A549 (cell line): Measurements from ENCODE around the gene MRPS5. TPM values are rescaled to one million over a fixed set of nuclear protein-coding genes. Genes with fewer than 3 reads are reported as not detected.

Experiments
- ATAC-seq, 2 experiments: fragments of 200-7000 bp in 1 of 2; fragments of >200 bp in 1 of 2; cut with Nextera tagmentation in 1 of 2; cut with Tn5 transposase in 1 of 2; 3 replicates each; pipeline versions ENCODE4 v1.8.0 to v1.9.1; 2018 to 2020; ENCODE audit warnings: mild to moderate bottlenecking in 1 of 2, moderate library complexity in 1 of 2
- CTCF ChIA-PET: fragments of 300-600 bp; sonication (Branson Sonifier 250); formaldehyde crosslinking; extraction: SDS; loops from one replicate; lab custom pipeline; 2021; ENCODE audit warnings: antibody characterized with exemption, inconsistent platforms; lab: Yijun Ruan, JAX
- POLR2A ChIA-PET: fragments of 350-600 bp; formaldehyde crosslinking; extraction: SDS; loops from one replicate; lab custom pipeline; 2021; ENCODE audit warnings: antibody characterized with exemption, inconsistent platforms; lab: Yijun Ruan, JAX
- DNase-seq, 2 experiments: peaks; one replicate each; pipeline versions ENCODE4 v3.0.0 to v3.0.0-alpha.2; 2011 to 2016; ENCODE audit warnings: low read depth in 1 of 2, low spot score in 1 of 2
- FAIRE-seq: peaks from 2 replicates; lab custom pipeline; 2011; peaks lifted over from hg19 to GRCh38; lab: Jason Lieb, UNC
- H3K27ac ChIP-seq, 2 experiments: fragments of >200 bp; sonication (Bioruptor Twin); formaldehyde crosslinking; 3 replicates each; pipeline ENCODE4 v1.5.1; 2016 to 2017
- H3K4me1 ChIP-seq: fragments of >200 bp; sonication (Bioruptor Twin); formaldehyde crosslinking; 3 replicates; pipeline ENCODE4 v1.6.1; 2016
- H3K4me2 ChIP-seq: fragments of >200 bp; sonication (Bioruptor Twin); formaldehyde crosslinking; 3 replicates; pipeline ENCODE4 v1.6.1; 2016
- H3K4me3 ChIP-seq: fragments of >200 bp; sonication (Bioruptor Twin); formaldehyde crosslinking; 3 replicates; pipeline ENCODE4 v1.5.1; 2016
- H3K9me3 ChIP-seq: fragments of >200 bp; sonication (Bioruptor Twin); formaldehyde crosslinking; 3 replicates; pipeline ENCODE4 v1.6.1; 2016
- ATOH8 ChIP-seq: fragments of 250-450 bp; sonication (Bioruptor Pico); IDR thresholded peaks from 2 replicates; pipeline ENCODE4 v1.5.0; 2020; ENCODE audit warnings: low read depth, mild to moderate bottlenecking, moderate library complexity
- BHLHE40 ChIP-seq: IDR thresholded peaks from 2 replicates; pipeline ENCODE4 v1.6.1; 2012; ENCODE audit warnings: low read depth, low read length, inconsistent platforms
- CBX8 ChIP-seq: fragments of 200-600 bp; sonication (generic); IDR thresholded peaks from 2 replicates; pipeline ENCODE4 v1.6.1; 2016
- CEBPB ChIP-seq, 2 experiments: fragments of >200 bp in 1 of 2; sonication (Bioruptor Twin) in 1 of 2; formaldehyde crosslinking in 1 of 2; IDR thresholded peaks; 2 replicates each; pipeline ENCODE4 v1.6.1; 2012 to 2016
- CHD2 ChIP-seq: fragments of 150-350 bp; IDR thresholded peaks from 2 replicates; pipeline ENCODE4 v1.6.1; 2014; ENCODE audit warnings: low read length; ENCODE audit not compliant: partially characterized antibody
- EHMT2 ChIP-seq: fragments of 200-600 bp; sonication (generic); IDR thresholded peaks from 2 replicates; pipeline ENCODE4 v1.6.1; 2016; ENCODE audit warnings: antibody characterized with exemption, low read depth, mild to moderate bottlenecking, moderate library complexity
- FOSL2 ChIP-seq, 2 experiments: fragments of 450-650 bp in 1 of 2; fragments of >200 bp in 1 of 2; sonication (Bioruptor Twin) in 1 of 2; formaldehyde crosslinking; IDR thresholded peaks; 2 replicates each; pipeline versions ENCODE4 v1.5.0 to v1.6.1; 2016 to 2020; ENCODE audit warnings: mild to moderate bottlenecking in 1 of 2, moderate library complexity in 1 of 2
- FOXS1 ChIP-seq: fragments of 250-450 bp; sonication (Bioruptor Pico); IDR thresholded peaks from 2 replicates; pipeline ENCODE4 v1.5.0; 2020; ENCODE audit warnings: mild to moderate bottlenecking, moderate library complexity
- GATA3 ChIP-seq: IDR thresholded peaks from 2 replicates; pipeline ENCODE4 v1.6.1; 2012; ENCODE audit warnings: borderline replicate concordance
- HEYL ChIP-seq: fragments of 250-450 bp; sonication (Bioruptor Pico); IDR thresholded peaks from 2 replicates; pipeline ENCODE4 v1.8.0; 2021; ENCODE audit warnings: mild to moderate bottlenecking, moderate library complexity
- HOXB5 ChIP-seq: fragments of 250-450 bp; sonication (Bioruptor Pico); IDR thresholded peaks from 2 replicates; pipeline ENCODE4 v1.5.0; 2020; ENCODE audit warnings: mild to moderate bottlenecking, moderate library complexity
- JUN ChIP-seq, 2 experiments: fragments of >200 bp; sonication (Bioruptor Twin); formaldehyde crosslinking; IDR thresholded peaks; 2 replicates in 1 of 2; 3 replicates in 1 of 2; pipeline ENCODE4 v1.6.1; 2016 to 2017
- JUNB ChIP-seq: fragments of >200 bp; sonication (Bioruptor Twin); formaldehyde crosslinking; IDR thresholded peaks from 2 replicates; pipeline ENCODE4 v1.6.1; 2016
- KDM1A ChIP-seq: fragments of 200-600 bp; sonication (generic); IDR thresholded peaks from 2 replicates; pipeline ENCODE4 v1.6.1; 2016; ENCODE audit warnings: low read depth, mild to moderate bottlenecking
- NPAS2 ChIP-seq: fragments of 250-450 bp; sonication (Bioruptor Pico); IDR thresholded peaks from 2 replicates; pipeline ENCODE4 v1.8.0; 2022; ENCODE audit warnings: mild to moderate bottlenecking, moderate library complexity, borderline replicate concordance
- NR3C1 ChIP-seq: fragments of >200 bp; sonication (Bioruptor Twin); formaldehyde crosslinking; IDR thresholded peaks from 3 replicates; pipeline ENCODE4 v1.6.1; 2017
- PHF8 ChIP-seq: fragments of 200-600 bp; sonication (generic); IDR thresholded peaks from 2 replicates; pipeline ENCODE4 v1.6.1; 2016; ENCODE audit warnings: low read depth, mild to moderate bottlenecking, antibody characterized with exemption, moderate library complexity, borderline replicate concordance
- POLR2AphosphoS2 ChIP-seq: conservative IDR thresholded peaks from 2 replicates; pipeline ENCODE4 v1.6.1; 2012; ENCODE audit warnings: low read length, improper control_type of control experiment, inconsistent platforms
- RAD21 ChIP-seq, 2 experiments: fragments of >200 bp in 1 of 2; sonication (Bioruptor Twin) in 1 of 2; formaldehyde crosslinking in 1 of 2; IDR thresholded peaks in 1 of 2; conservative IDR thresholded peaks in 1 of 2; 2 replicates in 1 of 2; 3 replicates in 1 of 2; pipeline ENCODE4 v1.6.1; 2012 to 2018; ENCODE audit warnings: inconsistent platforms in 1 of 2
- SMC3 ChIP-seq: fragments of >200 bp; sonication (Bioruptor Twin); formaldehyde crosslinking; IDR thresholded peaks from 3 replicates; pipeline ENCODE4 v1.6.1; 2018; ENCODE audit warnings: inconsistent platforms
- SREBF2 ChIP-seq: fragments of 450-650 bp; IDR thresholded peaks from 2 replicates; pipeline ENCODE4 v1.6.1; 2014; ENCODE audit warnings: mild to moderate bottlenecking, moderate library complexity
- TFCP2L1 ChIP-seq: fragments of 250-450 bp; sonication (Bioruptor Pico); IDR thresholded peaks from 2 replicates; pipeline ENCODE4 v1.5.0; 2021; ENCODE audit warnings: mild to moderate bottlenecking
- TP53 ChIP-seq: fragments of 250-450 bp; sonication (Bioruptor Pico); IDR thresholded peaks from 2 replicates; pipeline ENCODE4 v1.5.0; 2021; ENCODE audit warnings: mild to moderate bottlenecking, moderate library complexity
- ZC3H11A ChIP-seq: fragments of 450-650 bp; IDR thresholded peaks from 2 replicates; pipeline ENCODE4 v1.6.1; 2014; ENCODE audit warnings: antibody characterized with exemption, mild to moderate bottlenecking
- ZFP36 ChIP-seq: fragments of 450-650 bp; IDR thresholded peaks from 2 replicates; pipeline ENCODE4 v1.6.1; 2014; ENCODE audit warnings: borderline replicate concordance; ENCODE audit not compliant: partially characterized antibody
- ZSCAN20 ChIP-seq: fragments of 250-450 bp; sonication (Bioruptor Pico); IDR thresholded peaks from 2 replicates; pipeline ENCODE4 v1.8.0; 2022; ENCODE audit warnings: mild to moderate bottlenecking, moderate library complexity
- WGBS: methylation state at CpG from one replicate; pipeline ENCODE4 v1.1.6; 2017; ENCODE audit errors: missing lambda C conversion rate; 5-methylcytosine and 5-hydroxymethylcytosine counted together
- polyA plus RNA-seq, 4 experiments: library from polyadenylated mRNA; depleted of rRNA in 3 of 4; stranded (reverse); fragments of >200 nt; fragmentation: RNase III in 1 of 4; extraction: RNeasy Plus Mini Kit Qiagen cat#74134 plus additional on column Dnase treatment in 1 of 4; gene quantifications; 2 replicates in 3 of 4; 3 replicates in 1 of 4; pipeline ENCODE4 v1.2.3, GENCODE V29; 2011 to 2017
- TF ChIP-seq, protein P1 (sequence below): fragments of 200-600 bp; sonication (generic); IDR thresholded peaks from 2 replicates; pipeline ENCODE4 v1.6.1; 2016; ENCODE audit warnings: antibody characterized with exemption, mild to moderate bottlenecking, moderate library complexity

Gene MRPS5
- polyA plus RNA-seq, 2 of the 4 experiments (the other 2 are of a cell fraction), result 103 to 123 TPM

- WGBS, result 86% methylated on average over 2 of the region's 2 CpGs
- Histone ChIP-seq H3K4me1 (no peaks in the 10 kb centered on the region), H3K27ac (no peak overlapping the region), H3K4me3 (no peak overlapping the region), H3K4me2 (no peak overlapping the region), H3K9me3 (no peaks in the 10 kb centered on the region)
- DNase-seq (no peak), FAIRE-seq (no peak), ATAC-seq (no peak)
- TF ChIP-seq PHF8 (no peak), SREBF2 (no peak), HOXB5 (CRISPR knock-in tag) (no peak), JUN (IDR thresholded peaks at IDR 0.05) (no peak), NR3C1 (no peak), ZFP36 (no peak), BHLHE40 (no peak), JUNB (no peak), CBX8 (no peak), KDM1A (no peak), FOSL2 (IDR thresholded peaks at IDR 0.05) (no peak), FOSL2 (CRISPR knock-in tag; IDR thresholded peaks at IDR 0.05) (no peak), SMC3 (no peak), TFCP2L1 (CRISPR knock-in tag) (no peak), TP53 (CRISPR knock-in tag) (no peak), ZSCAN20 (CRISPR knock-in tag) (no peak)
- POLR2A ChIA-PET, result no interaction called here
- CTCF ChIA-PET, result interaction anchor here (0.9 to 1.9 kb wide), 3 partner anchors 15 to 239 kb away, joined by 3 to 5 read pairs (median 3); partner anchors contain the start of gene MRPS5
Observed at GRCh38 chr2:95106081-95106480, 15.5 kb downstream of the MRPS5 start.

- no peak overlapping the region for H3K4me3 ChIP-seq
- H3K9me3 ChIP-seq, result no peaks in the 10 kb centered on the region
- no peak for DNase-seq
- FAIRE-seq, result no peak
- ChIA-PET CTCF (interaction anchor here (1.4 kb wide), 1 partner anchor 11 kb away, joined by 4 read pairs; no protein-coding TSS in a partner anchor), POLR2A (no interaction called here)
- TF ChIP-seq FOXS1 (CRISPR knock-in tag), result no peak
- no peak for TF ChIP-seq POLR2AphosphoS2
- TF ChIP-seq CEBPB (IDR thresholded peaks at IDR 0.05), result no peak
- TF ChIP-seq RAD21 (conservative IDR thresholded peaks at IDR 0.05 in 1 of 2, IDR thresholded peaks at IDR 0.05 in 1 of 2), result no peak
- TF ChIP-seq, protein P1, sequence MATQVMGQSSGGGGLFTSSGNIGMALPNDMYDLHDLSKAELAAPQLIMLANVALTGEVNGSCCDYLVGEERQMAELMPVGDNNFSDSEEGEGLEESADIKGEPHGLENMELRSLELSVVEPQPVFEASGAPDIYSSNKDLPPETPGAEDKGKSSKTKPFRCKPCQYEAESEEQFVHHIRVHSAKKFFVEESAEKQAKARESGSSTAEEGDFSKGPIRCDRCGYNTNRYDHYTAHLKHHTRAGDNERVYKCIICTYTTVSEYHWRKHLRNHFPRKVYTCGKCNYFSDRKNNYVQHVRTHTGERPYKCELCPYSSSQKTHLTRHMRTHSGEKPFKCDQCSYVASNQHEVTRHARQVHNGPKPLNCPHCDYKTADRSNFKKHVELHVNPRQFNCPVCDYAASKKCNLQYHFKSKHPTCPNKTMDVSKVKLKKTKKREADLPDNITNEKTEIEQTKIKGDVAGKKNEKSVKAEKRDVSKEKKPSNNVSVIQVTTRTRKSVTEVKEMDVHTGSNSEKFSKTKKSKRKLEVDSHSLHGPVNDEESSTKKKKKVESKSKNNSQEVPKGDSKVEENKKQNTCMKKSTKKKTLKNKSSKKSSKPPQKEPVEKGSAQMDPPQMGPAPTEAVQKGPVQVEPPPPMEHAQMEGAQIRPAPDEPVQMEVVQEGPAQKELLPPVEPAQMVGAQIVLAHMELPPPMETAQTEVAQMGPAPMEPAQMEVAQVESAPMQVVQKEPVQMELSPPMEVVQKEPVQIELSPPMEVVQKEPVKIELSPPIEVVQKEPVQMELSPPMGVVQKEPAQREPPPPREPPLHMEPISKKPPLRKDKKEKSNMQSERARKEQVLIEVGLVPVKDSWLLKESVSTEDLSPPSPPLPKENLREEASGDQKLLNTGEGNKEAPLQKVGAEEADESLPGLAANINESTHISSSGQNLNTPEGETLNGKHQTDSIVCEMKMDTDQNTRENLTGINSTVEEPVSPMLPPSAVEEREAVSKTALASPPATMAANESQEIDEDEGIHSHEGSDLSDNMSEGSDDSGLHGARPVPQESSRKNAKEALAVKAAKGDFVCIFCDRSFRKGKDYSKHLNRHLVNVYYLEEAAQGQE, result no peak
- no peak for TF ChIP-seq KDM1A
- TF ChIP-seq ATOH8 (CRISPR knock-in tag), result no peak
- no peak for TF ChIP-seq CHD2
- TF ChIP-seq JUNB, result no peak
- no peak for TF ChIP-seq PHF8
- TF ChIP-seq NPAS2 (CRISPR knock-in tag), result no peak
- no peak for TF ChIP-seq HEYL (CRISPR knock-in tag)
- no peak for TF ChIP-seq SREBF2
- TF ChIP-seq BHLHE40, result no peak
- TF ChIP-seq HOXB5 (CRISPR knock-in tag), result no peak
- TF ChIP-seq GATA3, result no peak
- no peak for TF ChIP-seq EHMT2
- TF ChIP-seq ZC3H11A, result no peak
- 88% methylated on average over 8 of the region's 8 CpGs for WGBS
- no peak overlapping the region for H3K27ac ChIP-seq
- ATAC-seq, result no peak
- no peak overlapping the region for H3K4me2 ChIP-seq
- no peaks in the 10 kb centered on the region for H3K4me1 ChIP-seq
Observed at GRCh38 chr2:95104606-95105005, 17.0 kb downstream of the MRPS5 start.
